OCI-LY1 (cell line): Measurements from ENCODE around the gene KRTAP19-6.

ENCODE experiments used
- H2AFZ ChIP-seq: fragments of 200-600 bp; sonication (generic), shearing (Covaris generic); 2 replicates; pipeline ENCODE4 v1.6.0; 2014; ENCODE audit warnings: antibody characterized with exemption, mild to moderate bottlenecking, low read length
- H3F3A ChIP-seq: fragments of 200-600 bp; sonication (generic), shearing (Covaris generic); 2 replicates; pipeline ENCODE4 v1.6.0; 2014; ENCODE audit warnings: mild to moderate bottlenecking, antibody characterized with exemption, low read length, moderate library complexity; ENCODE audit not compliant: insufficient read depth
- H3K27ac ChIP-seq: fragments of 200-600 bp; sonication (generic); 2 replicates; pipeline ENCODE4 v1.5.1; 2014; ENCODE audit warnings: low read length, mixed run types, mild to moderate bottlenecking, low read depth; ENCODE audit not compliant: poor library complexity, severe bottlenecking
- H3K27me3 ChIP-seq: fragments of 200-600 bp; sonication (generic); 2 replicates; pipeline ENCODE4 v1.6.0; 2014; ENCODE audit warnings: antibody characterized with exemption, mild to moderate bottlenecking, low read length, moderate library complexity; ENCODE audit not compliant: insufficient read depth
- H3K36me3 ChIP-seq: fragments of 200-600 bp; sonication (generic); 2 replicates; pipeline ENCODE4 v1.6.1; 2014; ENCODE audit warnings: mild to moderate bottlenecking, antibody characterized with exemption, low read length, moderate library complexity, mixed read lengths; ENCODE audit not compliant: insufficient read depth
- H3K4me1 ChIP-seq: fragments of 200-600 bp; sonication (generic); 2 replicates; pipeline ENCODE4 v1.5.1; 2014; ENCODE audit warnings: mild to moderate bottlenecking, low read length, moderate library complexity; ENCODE audit not compliant: insufficient read depth, severe bottlenecking
- H3K4me2 ChIP-seq: fragments of 200-600 bp; sonication (generic), shearing (Covaris generic); 2 replicates; pipeline ENCODE4 v1.6.1; 2014; ENCODE audit warnings: low read length
- H3K4me3 ChIP-seq: fragments of 200-600 bp; sonication (generic); 2 replicates; pipeline ENCODE4 v1.5.1; 2014; ENCODE audit warnings: low read length, low read depth, mild to moderate bottlenecking, mixed read lengths; ENCODE audit not compliant: poor library complexity, severe bottlenecking
- H3K79me2 ChIP-seq: fragments of 200-600 bp; shearing (Covaris generic); 2 replicates; pipeline ENCODE4 v1.6.1; 2016; ENCODE audit warnings: mixed run types, low read length, mixed read lengths; ENCODE audit not compliant: insufficient read depth
- H3K9ac ChIP-seq: fragments of 200-600 bp; sonication (generic), shearing (Covaris generic); 2 replicates; pipeline ENCODE4 v1.6.1; 2014; ENCODE audit warnings: mild to moderate bottlenecking, low read length, mixed read lengths
- H3K9me2 ChIP-seq: fragments of 200-600 bp; sonication (generic), shearing (Covaris generic); 2 replicates; pipeline ENCODE4 v1.6.1; 2014; ENCODE audit warnings: low read depth, mild to moderate bottlenecking, low read length, mixed read lengths
- H3K9me3 ChIP-seq: fragments of 200-600 bp; shearing (Covaris generic); 2 replicates; pipeline ENCODE4 v1.6.1; 2014; ENCODE audit warnings: low read length, mixed read lengths
- H4K20me1 ChIP-seq: fragments of 200-600 bp; sonication (generic), shearing (Covaris generic); 2 replicates; pipeline ENCODE4 v1.6.0; 2016; ENCODE audit warnings: mild to moderate bottlenecking, low read length; ENCODE audit not compliant: insufficient read depth
- EZH2 ChIP-seq: fragments of 200-600 bp; sonication (generic), shearing (Covaris generic); IDR thresholded peaks from 2 replicates; pipeline ENCODE4 v1.8.0; 2017; ENCODE audit warnings: borderline replicate concordance, mixed run types, mild to moderate bottlenecking, antibody characterized with exemption, low read length, moderate library complexity, mixed read lengths
- TF ChIP-seq, protein P1 (sequence below): fragments of 200-600 bp; sonication (generic), shearing (Covaris generic); IDR thresholded peaks from 2 replicates; pipeline ENCODE4 v1.5.1; 2017; ENCODE audit warnings: mild to moderate bottlenecking, antibody characterized with exemption, low read length, moderate library complexity, mixed read lengths

Gene KRTAP19-6, protein sequence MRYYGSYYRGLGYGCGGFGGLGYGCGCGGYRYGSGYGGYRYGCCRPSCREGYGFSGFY

DNA sequence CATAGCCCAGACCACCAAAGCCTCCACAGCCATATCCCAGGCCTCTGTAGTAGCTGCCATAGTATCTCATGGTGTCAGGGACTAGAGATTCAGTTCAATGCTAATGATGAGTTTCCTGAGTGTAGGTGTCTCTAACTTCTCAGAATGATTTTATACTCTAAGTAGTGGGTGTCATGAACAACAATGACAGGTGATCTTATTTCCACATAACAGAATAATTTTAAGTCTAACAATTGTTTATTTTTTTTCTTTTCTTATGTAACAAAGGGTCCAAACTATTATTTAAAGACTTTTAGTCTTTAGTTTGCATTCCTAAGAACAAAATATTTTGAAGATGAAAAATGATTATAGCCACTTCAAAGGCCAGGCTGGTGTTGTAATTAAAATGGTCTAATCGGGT lies at the start of gene KRTAP19-6:
Gene KRTAP19-6 (minus strand): TSS at position 101 of the 400 bp plus-strand sequence. CDS start 31 bp downstream, at position 70.
- H4K20me1 ChIP-seq: no peaks in the 10 kb centered on the region
- H3K4me2 ChIP-seq: no peak within 1 kb of the TSS
- H3K36me3 ChIP-seq: no peaks in the 10 kb centered on the region
- H2AFZ ChIP-seq: no peak within 1 kb of the TSS
- no peak within 1 kb of the TSS for H3K9ac ChIP-seq
- H3K9me3 ChIP-seq: no peaks in the 10 kb centered on the region
- H3K4me1 ChIP-seq: no peaks in the 10 kb centered on the region
- H3F3A ChIP-seq: no peaks in the 10 kb centered on the region
- no peaks in the 10 kb centered on the region for H3K9me2 ChIP-seq
- no peaks in the 10 kb centered on the region for H3K79me2 ChIP-seq
- no peak within 1 kb of the TSS for H3K27ac ChIP-seq
- no peak for TF ChIP-seq EZH2
- TF ChIP-seq, protein P1, sequence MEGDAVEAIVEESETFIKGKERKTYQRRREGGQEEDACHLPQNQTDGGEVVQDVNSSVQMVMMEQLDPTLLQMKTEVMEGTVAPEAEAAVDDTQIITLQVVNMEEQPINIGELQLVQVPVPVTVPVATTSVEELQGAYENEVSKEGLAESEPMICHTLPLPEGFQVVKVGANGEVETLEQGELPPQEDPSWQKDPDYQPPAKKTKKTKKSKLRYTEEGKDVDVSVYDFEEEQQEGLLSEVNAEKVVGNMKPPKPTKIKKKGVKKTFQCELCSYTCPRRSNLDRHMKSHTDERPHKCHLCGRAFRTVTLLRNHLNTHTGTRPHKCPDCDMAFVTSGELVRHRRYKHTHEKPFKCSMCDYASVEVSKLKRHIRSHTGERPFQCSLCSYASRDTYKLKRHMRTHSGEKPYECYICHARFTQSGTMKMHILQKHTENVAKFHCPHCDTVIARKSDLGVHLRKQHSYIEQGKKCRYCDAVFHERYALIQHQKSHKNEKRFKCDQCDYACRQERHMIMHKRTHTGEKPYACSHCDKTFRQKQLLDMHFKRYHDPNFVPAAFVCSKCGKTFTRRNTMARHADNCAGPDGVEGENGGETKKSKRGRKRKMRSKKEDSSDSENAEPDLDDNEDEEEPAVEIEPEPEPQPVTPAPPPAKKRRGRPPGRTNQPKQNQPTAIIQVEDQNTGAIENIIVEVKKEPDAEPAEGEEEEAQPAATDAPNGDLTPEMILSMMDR: no peak
- H3K4me3 ChIP-seq: no peak within 1 kb of the TSS
- no peaks in the 10 kb centered on the region for H3K27me3 ChIP-seq

- TF ChIP-seq, protein P1: no peak
- TF ChIP-seq EZH2: no peak
- Histone ChIP-seq H3K4me3 (no peak within 1 kb of the TSS), H3K36me3 (no peaks in the 10 kb centered on the region), H3K4me1 (no peaks in the 10 kb centered on the region), H3K79me2 (no peaks in the 10 kb centered on the region), H3K9me2 (no peaks in the 10 kb centered on the region), H3K9ac (no peak within 1 kb of the TSS), H3K27me3 (no peaks in the 10 kb centered on the region), H2AFZ (no peak within 1 kb of the TSS), H3F3A (no peaks in the 10 kb centered on the region), H4K20me1 (no peaks in the 10 kb centered on the region), H3K4me2 (no peak within 1 kb of the TSS), H3K9me3 (no peaks in the 10 kb centered on the region), H3K27ac (no peak within 1 kb of the TSS)
Observed at GRCh38 chr21:30590297-30590696, 48.6 kb upstream of the KRTAP19-6 start, which contains the start of gene KRTAP22-2. Gene KRTAP22-2 (minus strand): TSS chr21:30590397.

DNA sequence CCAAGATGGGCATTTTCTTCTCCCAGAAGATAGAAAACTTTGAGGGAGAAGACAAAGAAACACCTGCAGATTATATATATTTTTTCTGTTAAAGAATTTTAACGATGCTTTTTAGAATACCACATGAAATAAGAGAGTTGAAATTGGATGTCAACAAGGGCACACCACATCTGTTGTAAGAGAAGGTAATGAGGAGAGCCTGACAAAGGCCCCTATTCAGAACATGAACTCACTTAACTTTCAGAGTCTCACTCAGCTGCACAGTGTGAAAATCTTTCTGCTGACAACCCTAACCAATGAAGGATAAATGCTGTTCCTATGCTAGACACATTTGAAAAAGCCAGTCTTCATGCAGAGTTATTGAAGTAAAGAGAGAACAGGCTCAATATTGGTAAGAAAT lies 41.2 kb upstream of the KRTAP19-6 start:
- no peak overlapping the region for H2AFZ ChIP-seq
- no peak overlapping the region for H3K9ac ChIP-seq
- H3K4me3 ChIP-seq: no peak overlapping the region
- H3K27ac ChIP-seq: no peak overlapping the region
- TF ChIP-seq, protein P1: no peak
- TF ChIP-seq EZH2: no peak
- H3F3A ChIP-seq: no peaks in the 10 kb centered on the region
- H3K79me2 ChIP-seq: no peaks in the 10 kb centered on the region
- H3K4me2 ChIP-seq: no peak overlapping the region
- no peaks in the 10 kb centered on the region for H3K9me2 ChIP-seq
- no peaks in the 10 kb centered on the region for H3K4me1 ChIP-seq
- H3K9me3 ChIP-seq: no peaks in the 10 kb centered on the region
- H3K27me3 ChIP-seq: no peaks in the 10 kb centered on the region
- H3K36me3 ChIP-seq: no peaks in the 10 kb centered on the region
- H4K20me1 ChIP-seq: no peaks in the 10 kb centered on the region
